ENCODE measurements around the gene CDC42SE2.
A peak's percentile ranks its signal among the peaks of the same experiment; 100 is the strongest.
"Not testable (repeated sequence)": the region's sequence is repeated elsewhere in the genome, so short reads cannot be mapped to it uniquely, and the experiment has no call there.

Gene CDC42SE2

DNA sequence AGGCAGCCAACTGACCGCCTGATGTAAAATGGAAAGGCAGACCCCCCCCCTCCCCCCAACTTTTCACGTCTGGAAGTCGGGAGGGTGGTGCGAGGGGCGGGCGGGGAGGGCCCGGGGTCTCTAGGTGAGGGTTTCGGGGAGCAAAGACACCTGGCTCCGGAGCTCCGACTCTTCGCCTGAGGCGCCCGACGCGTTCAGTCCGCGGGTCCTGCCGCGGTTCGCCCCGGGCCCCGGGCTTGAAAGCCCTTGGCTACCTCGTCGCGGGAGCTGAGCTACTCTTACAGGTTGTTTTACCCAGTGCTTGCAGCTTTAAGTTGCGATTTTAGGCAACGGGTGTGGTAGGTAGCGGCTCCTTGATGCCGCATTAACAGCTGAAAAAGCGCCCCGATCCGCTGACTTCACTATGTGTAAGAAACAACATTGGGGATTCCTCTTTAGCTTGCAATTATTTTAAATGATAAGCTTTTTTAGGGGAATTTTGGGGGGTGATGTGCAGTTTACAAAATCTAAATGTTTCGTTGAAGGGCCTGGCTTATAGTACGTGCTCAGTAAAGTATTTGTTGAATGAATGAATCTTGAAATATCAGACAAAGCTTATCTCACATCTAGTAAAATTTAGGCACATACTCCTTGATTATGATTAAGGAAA, 722 bp downstream of the CDC42SE2 start:
- H3K27me3 Mint-ChIP-seq: no peaks in the 10 kb centered on the region
- peaks cover 6% of the 10 kb centered on the region for H3K36me3 Mint-ChIP-seq
- peak overlapping the region; percentile 73 for H3K4me3 Mint-ChIP-seq
- no peaks in the 10 kb centered on the region for H3K9me3 Mint-ChIP-seq
- H3K27ac Mint-ChIP-seq: peak overlapping the region; percentile 83
- peaks cover 30% of the 10 kb centered on the region for H3K4me1 Mint-ChIP-seq
- peak; percentile 14 for ATAC-seq

DNA sequence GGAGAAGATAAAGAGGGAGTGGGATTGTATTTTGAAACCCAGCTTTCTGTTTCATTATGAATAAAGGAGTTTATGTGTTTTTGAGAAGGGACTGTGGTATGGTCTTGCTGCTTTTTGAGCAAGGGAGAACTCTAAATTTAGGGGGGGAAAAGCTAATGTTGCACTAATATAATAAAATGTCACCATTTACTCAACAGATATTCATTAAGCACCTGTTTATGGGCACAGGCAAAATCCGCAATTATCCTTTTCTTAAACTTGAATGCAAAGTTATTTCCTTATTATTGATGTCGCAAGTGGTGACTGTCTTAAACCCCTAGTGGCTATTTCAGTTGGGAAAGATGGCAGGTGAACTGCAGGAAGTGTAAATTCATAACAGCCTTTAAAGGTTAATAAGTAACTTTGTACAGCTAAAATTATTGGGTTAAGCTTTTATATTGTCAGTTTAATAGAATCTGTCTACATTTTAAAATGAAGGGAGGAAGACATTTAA, 1.5 kb downstream of the CDC42SE2 start:
- Mint-ChIP-seq H3K27me3 (no peaks in the 10 kb centered on the region), H3K36me3 (peaks cover 6% of the 10 kb centered on the region), H3K4me1 (peaks cover 37% of the 10 kb centered on the region), H3K27ac (peak overlapping the region; percentile 83), H3K9me3 (no peaks in the 10 kb centered on the region), H3K4me3 (peak overlapping the region; percentile 73)
- no peak for ATAC-seq

DNA sequence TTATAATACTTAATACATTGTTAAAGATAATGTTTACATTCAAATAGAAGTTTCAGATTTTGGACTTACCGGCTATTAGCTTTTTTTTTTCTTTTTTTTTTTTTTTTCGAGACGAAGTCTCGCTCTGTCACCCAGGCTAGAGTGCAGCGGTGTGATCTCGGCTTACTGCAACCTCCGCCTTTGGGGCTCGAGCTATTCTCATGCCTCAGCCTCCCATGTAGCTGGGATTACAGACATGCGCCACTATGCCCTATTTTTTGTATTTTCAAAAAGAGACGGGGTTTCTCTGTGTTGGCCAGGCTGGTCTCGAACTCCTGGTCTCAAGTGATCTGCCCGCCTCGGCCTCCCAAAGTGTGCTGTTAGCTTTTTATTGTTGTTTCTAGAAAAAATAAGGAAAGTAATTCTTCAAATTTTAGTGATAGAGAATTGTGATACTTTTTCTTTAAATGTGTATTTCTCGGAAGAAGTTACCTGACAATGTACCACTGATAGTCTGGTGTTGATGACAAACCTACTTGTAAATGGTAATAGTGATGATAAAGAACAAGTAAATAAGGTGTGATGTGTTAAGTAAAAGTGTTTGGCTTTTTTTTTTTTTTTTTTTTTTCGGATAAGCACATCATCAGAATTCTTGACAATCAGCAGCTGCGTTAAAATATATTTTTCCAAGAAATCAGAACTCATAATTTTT, 2.7 kb downstream of the CDC42SE2 start:
- peaks cover 48% of the 10 kb centered on the region for H3K4me1 Mint-ChIP-seq
- no peaks in the 10 kb centered on the region for H3K9me3 Mint-ChIP-seq
- H3K27me3 Mint-ChIP-seq: no peaks in the 10 kb centered on the region
- H3K36me3 Mint-ChIP-seq: peaks cover 6% of the 10 kb centered on the region
- H3K27ac Mint-ChIP-seq: peak overlapping the region; percentile 83
- no peak for ATAC-seq
- peak overlapping the region; percentile 80 for H3K4me3 Mint-ChIP-seq

DNA sequence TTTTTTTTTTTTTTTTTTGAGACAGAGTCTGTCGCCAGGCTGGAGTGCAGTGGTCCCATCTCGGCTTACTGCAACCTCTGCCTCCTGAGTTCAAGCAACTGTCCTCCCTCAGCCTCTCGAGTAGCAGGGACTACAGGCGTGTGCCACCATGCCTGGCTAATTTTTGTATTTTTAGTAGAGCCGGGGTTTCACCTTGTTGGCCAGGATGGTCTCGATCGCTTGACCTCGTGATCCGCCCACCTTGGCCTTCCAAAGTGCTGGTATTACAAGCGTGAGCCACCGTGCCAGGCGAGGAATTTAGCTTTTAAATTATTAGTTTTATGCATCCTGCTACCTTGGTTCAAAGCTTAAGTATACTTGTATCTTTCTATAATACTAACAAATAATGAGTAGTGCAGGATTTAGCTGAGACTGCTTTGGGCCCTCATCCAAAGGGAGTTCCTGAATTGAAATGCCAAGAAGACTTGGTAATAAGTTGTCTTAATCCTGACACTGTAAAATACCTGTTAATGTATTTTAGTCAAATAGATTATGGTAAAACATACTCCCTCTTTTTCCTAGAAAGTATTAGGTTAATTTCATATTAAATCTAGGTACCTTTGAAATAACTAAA, 5.0 kb downstream of the CDC42SE2 start:
- peak overlapping the region; percentile 86 for H3K27ac Mint-ChIP-seq

DNA sequence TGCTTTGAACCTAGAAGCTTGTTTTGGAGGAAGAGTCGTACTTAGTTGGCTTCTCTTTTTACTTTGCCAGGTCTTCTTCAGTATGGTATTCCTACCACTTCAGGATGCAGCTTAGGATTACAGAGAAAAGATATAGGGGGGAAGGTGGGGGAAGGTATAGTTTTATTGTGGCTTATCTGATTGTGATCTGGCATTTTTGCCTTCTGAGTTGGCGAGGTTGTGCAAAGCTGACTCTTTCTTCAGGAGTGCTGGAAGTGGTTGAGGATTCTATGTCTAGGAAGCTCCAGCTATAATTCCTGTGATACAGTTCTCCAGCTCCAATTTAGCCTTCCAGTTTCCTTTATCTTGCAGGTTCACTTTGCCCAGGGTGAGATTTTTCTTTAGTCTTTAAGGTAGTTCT, 7.0 kb downstream of the CDC42SE2 start:
- ATAC-seq: no peak
- Mint-ChIP-seq H3K27ac (peak overlapping the region; percentile 86), H3K27me3 (no peaks in the 10 kb centered on the region), H3K4me1 (peaks cover 75% of the 10 kb centered on the region), H3K36me3 (peaks cover 13% of the 10 kb centered on the region), H3K4me3 (peak overlapping the region; percentile 72), H3K9me3 (no peaks in the 10 kb centered on the region)

More for the DNA sequence above, 5.0 kb downstream of the CDC42SE2 start:
- Mint-ChIP-seq H3K36me3 (peaks cover 13% of the 10 kb centered on the region), H3K4me1 (peaks cover 56% of the 10 kb centered on the region), H3K4me3 (peak overlapping the region; percentile 15), H3K9me3 (no peaks in the 10 kb centered on the region), H3K27me3 (no peaks in the 10 kb centered on the region)
- ATAC-seq: no peak

DNA sequence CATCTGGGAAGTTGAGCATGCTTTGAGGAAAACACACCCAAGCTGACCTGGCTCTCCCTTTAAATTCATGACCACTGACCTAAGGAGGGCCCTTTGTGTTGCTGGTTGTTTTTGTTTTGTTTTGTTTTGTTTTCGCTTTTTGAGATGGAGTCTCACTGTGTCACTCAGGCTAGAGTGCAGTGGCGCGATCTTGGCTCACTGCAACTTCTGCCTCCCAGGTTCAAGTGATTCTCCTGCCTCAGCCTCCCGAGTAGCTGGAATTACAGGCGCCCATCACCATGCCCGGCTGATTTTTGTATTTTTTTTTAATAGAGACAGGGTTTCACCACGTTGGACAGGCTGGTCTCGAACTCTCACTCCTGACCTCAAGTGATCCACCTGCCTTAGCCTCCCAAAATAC, 8.0 kb downstream of the CDC42SE2 start:
- H3K27me3 Mint-ChIP-seq: not testable (repeated sequence)

DNA sequence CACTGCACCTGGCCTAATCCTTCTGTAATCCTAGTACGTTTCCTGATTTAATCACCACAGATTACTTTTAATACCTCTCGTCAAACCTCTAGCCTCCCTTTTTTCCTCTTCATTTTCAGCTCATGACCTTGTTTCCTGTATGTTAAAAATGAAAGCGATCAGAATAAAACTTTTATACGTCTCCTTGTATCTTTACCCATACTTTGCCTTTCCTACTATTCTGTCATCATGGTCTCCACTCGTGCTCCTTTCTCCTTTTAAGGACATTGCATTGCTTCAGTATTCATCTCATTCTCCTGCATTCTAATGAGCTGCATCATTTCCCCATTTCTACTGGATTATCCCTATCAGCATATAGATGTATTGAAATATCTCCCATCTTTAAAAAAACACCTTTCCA, 8.5 kb downstream of the CDC42SE2 start:
- Mint-ChIP-seq H3K27me3 (no peaks in the 10 kb centered on the region), H3K4me1 (peaks cover 71% of the 10 kb centered on the region), H3K27ac (peak overlapping the region; percentile 86), H3K36me3 (peaks cover 10% of the 10 kb centered on the region), H3K9me3 (no peaks in the 10 kb centered on the region), H3K4me3 (peak overlapping the region; percentile 66)
- peak; percentile 45 for ATAC-seq

More for the DNA sequence above, 8.0 kb downstream of the CDC42SE2 start:
- peaks cover 13% of the 10 kb centered on the region for H3K36me3 Mint-ChIP-seq
- not testable (repeated sequence) for ATAC-seq, H3K9me3 Mint-ChIP-seq
- H3K4me1 Mint-ChIP-seq: peaks cover 74% of the 10 kb centered on the region
- H3K27ac Mint-ChIP-seq: peak overlapping the region; percentile 86
- peak overlapping the region; percentile 66 for H3K4me3 Mint-ChIP-seq

DNA sequence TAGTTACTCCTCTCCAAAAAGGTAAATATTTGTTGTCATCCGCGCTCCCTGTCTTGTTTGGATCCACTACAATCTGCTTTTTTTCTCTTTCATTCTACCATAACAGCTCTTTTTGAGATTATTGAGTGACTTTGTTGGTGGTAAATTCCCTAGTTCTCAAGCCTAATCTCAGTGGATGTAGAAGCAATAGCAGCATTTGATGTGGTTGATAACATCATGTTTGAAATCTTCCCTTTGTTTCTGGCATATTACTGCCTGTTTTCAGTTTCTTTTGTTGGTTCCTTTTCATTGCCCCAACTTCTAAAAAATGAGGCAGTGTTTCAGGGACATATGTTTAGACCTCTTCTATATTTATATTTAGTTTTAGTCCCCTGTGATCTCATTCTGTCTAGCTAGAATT, 8.9 kb downstream of the CDC42SE2 start:
- H3K27me3 Mint-ChIP-seq: no peaks in the 10 kb centered on the region
- H3K4me1 Mint-ChIP-seq: peaks cover 72% of the 10 kb centered on the region
- H3K9me3 Mint-ChIP-seq: no peaks in the 10 kb centered on the region
- H3K27ac Mint-ChIP-seq: peak overlapping the region; percentile 86
- peak; percentile 56 for ATAC-seq
- H3K4me3 Mint-ChIP-seq: peak overlapping the region; percentile 66
- H3K36me3 Mint-ChIP-seq: peaks cover 8% of the 10 kb centered on the region

DNA sequence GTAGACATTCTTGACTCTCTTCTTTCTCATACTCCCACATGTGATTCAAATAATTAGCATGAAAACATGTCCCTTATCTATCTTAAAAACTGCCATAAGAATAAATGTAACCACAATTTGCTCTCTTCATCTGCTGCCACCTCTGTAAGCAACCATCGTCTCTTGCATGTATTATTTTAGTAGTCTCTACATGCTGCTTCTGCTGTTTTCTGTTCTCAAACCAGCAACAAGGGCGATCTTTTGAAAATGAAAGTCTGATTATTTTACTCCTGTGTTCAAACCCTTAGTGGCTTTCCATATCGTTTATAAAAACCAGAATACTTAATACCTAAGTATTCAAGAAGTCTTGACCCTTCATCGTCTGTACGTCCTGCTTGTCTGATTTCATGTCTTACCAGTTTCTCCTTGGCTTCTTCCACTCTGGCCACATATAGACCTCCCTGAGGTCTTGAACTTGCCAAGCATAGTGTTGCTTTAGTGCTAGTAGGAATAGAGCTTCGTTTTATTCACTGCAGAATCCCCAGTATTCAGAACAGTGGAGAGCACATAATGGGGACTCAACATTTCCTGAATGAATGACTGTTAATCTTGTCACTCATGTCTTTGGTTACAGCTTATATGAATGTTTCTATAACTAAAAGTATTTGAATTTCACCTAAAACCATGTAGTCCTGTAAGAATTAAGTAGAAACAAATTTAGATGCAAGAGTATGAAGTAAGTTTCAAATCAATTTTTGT, 10.6 kb downstream of the CDC42SE2 start:
- Mint-ChIP-seq H3K9me3 (no peaks in the 10 kb centered on the region), H3K4me3 (peak overlapping the region; percentile 50), H3K27ac (peak overlapping the region; percentile 86), H3K4me1 (peaks cover 88% of the 10 kb centered on the region), H3K36me3 (peaks cover 8% of the 10 kb centered on the region), H3K27me3 (no peaks in the 10 kb centered on the region)
- ATAC-seq: no peak

DNA sequence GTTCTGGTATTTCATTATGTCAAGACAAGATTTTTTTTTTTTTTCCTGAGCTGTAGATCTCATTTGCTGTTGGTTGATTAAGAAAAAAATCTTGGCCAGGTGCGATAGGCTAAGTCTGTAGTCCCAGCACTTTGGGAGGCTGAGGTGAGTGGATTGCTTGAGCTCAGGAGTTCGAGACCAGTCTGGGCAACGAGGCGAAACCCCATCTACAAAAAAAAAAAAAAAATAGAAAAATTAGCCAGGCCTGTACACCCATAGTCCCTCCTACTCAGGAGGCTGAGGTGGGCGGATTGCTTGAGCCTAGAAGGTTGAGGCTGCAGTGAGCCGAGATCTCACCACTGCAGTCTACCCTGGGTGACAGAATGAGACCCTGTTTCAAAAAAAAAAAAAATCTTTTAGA, 12.2 kb downstream of the CDC42SE2 start:
- Mint-ChIP-seq H3K36me3 (peaks cover 8% of the 10 kb centered on the region), H3K4me1 (peaks cover 88% of the 10 kb centered on the region), H3K9me3 (no peaks in the 10 kb centered on the region), H3K4me3 (no peak overlapping the region), H3K27ac (peak overlapping the region; percentile 86), H3K27me3 (no peaks in the 10 kb centered on the region)
- peak; percentile 35 for ATAC-seq

DNA sequence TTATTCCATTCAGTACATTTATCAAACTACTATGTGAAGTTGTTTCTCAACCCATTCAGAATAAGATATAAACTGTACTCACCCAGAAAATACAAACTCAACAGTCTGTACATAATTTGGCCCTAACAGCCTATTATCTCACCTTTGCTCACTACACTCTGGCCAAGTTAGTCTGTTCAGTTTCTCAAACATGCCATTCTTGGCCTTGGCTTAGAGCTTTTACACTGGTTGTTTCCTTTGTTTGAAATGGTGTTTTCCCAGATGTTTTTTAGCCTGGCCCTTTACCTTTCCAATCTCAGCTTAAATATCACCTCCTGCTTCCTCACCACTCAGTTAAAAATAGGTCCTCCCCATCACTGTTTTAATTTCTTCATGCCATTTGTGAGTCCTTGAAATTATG, 13.6 kb downstream of the CDC42SE2 start:
- H3K9me3 Mint-ChIP-seq: no peaks in the 10 kb centered on the region
- H3K36me3 Mint-ChIP-seq: peaks cover 3% of the 10 kb centered on the region

DNA sequence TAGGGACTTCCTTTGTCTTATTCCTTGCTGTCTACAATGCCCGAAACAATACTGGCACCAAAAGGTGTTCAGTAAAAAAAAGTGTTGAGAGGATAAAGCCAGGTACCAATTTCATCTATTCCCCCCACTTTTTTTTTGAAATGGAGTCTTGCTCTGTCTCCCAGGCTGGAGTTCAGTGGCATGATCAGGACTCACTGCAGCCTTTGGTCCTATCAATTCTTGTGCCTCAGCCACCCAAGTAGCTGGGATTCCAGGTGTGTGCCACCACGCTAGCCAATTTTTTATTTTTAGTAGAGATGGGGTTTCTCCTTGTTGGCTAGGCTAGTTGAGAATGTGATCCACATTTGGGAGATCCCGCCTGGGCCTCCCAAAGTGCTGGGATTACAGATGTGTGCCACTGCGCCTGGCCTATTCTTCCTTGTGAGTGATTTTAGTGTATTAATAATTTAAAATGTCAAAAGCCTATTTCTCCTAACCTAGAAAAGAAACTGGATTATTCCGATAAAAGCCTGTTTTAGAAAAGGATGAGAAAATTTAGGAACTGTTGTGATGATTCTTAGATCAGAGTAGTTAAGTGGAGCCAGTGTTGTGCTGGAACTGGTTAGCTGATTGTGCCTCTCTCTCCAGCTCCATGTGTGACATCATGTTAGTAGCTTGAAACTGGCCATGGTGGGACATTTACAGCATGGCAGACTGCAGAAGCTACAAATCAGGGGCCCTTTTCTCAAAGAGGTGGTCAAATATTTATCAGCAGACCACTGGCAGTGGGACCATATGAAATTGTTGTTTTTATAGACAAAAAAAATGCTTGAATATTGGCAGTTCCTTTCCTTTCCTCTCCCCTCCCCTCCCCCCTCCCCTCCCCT, 14.3 kb downstream of the CDC42SE2 start:
- H3K4me3 Mint-ChIP-seq: no peak overlapping the region
- no peaks in the 10 kb centered on the region for H3K9me3 Mint-ChIP-seq
- ATAC-seq: no peak
- H3K27ac Mint-ChIP-seq: peak overlapping the region; percentile 85
- H3K27me3 Mint-ChIP-seq: no peaks in the 10 kb centered on the region
- H3K4me1 Mint-ChIP-seq: peaks cover 85% of the 10 kb centered on the region
- H3K36me3 Mint-ChIP-seq: peaks cover 2% of the 10 kb centered on the region

More for the DNA sequence above, 13.6 kb downstream of the CDC42SE2 start:
- no peak overlapping the region for H3K4me3 Mint-ChIP-seq
- peak overlapping the region; percentile 85 for H3K27ac Mint-ChIP-seq
- peaks cover 88% of the 10 kb centered on the region for H3K4me1 Mint-ChIP-seq
- no peak for ATAC-seq
- H3K27me3 Mint-ChIP-seq: no peaks in the 10 kb centered on the region

DNA sequence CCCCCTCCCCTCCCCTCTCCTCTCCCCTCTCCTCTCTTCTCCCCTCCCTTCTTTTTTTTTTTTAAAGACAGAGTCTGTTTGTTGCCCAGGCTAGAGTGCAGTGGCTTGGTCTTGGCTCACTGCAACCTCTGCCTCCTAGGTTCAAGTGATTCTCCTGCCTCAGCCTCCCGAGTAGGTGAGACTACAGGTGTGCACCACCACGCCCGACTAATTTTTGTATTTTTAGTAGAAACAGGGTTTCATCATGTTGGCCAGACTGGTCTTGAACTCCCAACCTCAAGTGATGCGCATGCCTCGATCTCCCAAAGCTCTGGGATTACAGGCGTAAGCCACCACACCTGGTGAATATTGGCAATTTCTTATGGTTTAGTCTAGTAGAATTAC, 14.9 kb downstream of the CDC42SE2 start:
- Mint-ChIP-seq H3K4me3 (peak overlapping the region; percentile 56), H3K4me1 (peaks cover 89% of the 10 kb centered on the region), H3K27ac (peak overlapping the region; percentile 85)
- not testable (repeated sequence) for H3K36me3 Mint-ChIP-seq, H3K27me3 Mint-ChIP-seq, H3K9me3 Mint-ChIP-seq, ATAC-seq

DNA sequence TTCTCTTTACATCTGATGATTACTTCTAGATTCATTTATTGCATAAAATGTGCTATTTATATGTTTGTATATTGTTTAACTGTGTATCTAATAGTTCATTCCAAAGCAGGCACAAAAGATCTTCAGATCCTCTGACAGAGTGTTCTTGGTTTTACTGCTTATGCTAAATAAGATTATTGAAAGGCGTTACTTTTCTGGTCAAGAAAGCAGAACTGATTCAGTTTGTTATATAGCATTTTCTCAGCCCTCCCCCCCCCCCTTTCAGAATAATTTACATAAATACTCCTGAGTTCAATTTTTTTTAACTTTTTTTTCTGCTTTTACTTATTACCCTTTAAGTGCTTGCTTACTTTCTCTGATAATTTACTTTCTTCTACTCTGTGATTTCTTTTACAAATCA, 15.4 kb downstream of the CDC42SE2 start:
- ATAC-seq: peak; percentile 69
- H3K36me3 Mint-ChIP-seq: peaks cover 6% of the 10 kb centered on the region
- no peaks in the 10 kb centered on the region for H3K9me3 Mint-ChIP-seq
- peaks cover 86% of the 10 kb centered on the region for H3K4me1 Mint-ChIP-seq
- H3K4me3 Mint-ChIP-seq: peak overlapping the region; percentile 66
- no peaks in the 10 kb centered on the region for H3K27me3 Mint-ChIP-seq
- H3K27ac Mint-ChIP-seq: peak overlapping the region; percentile 85
